Measurements from ENCODE around the gene ESRRG.

Gene ESRRG

DNA sequence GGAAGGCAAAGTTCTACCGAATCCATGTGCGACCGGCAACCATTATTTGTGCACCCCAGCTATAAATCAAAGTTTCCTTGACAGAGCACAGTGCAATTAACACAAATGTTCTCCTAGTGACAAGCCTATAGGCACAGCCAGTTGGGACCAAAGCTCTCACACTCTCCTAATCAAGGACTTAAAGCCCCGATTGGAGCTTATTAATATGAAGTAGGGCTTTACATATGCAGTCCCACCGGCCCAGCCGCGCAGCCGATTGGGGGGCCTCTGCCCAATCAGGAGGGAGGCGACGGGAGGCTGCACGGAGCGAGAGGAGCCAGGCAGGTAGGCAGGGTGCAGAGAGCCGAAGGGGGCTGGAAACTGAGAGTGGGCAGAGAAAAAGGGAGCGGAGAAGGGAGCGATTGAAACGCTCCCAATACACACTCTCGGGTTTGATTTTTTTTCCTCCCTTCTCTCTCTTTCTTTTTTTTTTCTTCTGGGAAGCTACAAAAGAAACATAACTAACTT, at the start of gene ESRRG:
Gene ESRRG (minus strand): TSS at position 156 of the 507 bp plus-strand sequence. CDS start 130 bp downstream, at position 26.
- no peak for DNase-seq (ENCODE audit: low spot score)

DNA sequence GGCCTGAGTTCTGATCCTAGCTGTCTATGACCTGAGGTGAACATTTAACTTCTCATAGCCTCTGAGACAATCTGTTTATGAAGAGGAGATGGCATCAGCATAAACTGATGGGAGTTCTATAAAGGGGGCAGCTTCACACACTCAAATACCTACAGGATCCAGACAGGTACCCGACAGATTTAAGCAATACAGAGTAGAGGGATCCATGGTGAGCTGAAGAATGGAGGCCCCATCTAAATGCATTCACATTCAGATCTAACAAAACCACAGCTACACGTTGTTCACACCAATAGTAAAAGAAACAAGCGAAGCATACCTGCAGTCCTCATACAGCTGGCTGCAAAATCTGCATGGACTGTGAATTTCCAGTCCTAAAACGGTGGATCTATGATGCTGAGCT, 48.7 kb upstream of the ESRRG start:
- no peak for DNase-seq (ENCODE audit: low spot score)

DNA sequence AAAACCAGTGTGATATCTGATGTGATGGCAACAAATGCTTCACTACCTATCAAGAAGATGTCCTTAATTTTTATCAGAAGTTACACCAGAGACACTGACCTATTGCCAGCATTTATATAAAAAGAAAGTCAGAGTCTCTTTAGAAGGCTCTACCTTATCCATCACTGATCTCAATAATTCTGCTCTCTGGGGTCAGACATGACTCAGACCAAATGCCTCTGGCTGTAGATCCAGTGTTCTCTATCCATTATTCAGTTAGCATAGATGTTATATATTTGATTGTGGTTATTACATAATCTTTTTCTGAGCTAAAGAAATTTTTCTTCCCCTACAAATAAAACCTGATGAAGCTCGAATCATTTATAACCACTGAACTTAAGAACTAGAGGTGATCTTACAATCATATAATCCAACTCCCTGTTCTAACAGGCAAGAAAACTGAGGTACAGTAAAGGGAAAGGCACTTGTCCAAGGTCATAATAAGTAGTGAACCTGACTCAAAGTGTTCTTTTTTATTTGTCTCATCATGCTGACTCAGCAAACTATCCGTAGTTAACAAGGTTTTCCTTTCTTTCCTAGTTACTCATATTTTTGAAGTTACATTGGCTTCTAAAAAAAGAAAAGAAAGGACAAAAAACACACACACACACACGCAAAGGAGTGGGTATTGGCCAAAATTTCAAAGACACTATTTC, 43.6 kb upstream of the ESRRG start:
- DNase-seq (ENCODE audit: low spot score) = no peak

DNA sequence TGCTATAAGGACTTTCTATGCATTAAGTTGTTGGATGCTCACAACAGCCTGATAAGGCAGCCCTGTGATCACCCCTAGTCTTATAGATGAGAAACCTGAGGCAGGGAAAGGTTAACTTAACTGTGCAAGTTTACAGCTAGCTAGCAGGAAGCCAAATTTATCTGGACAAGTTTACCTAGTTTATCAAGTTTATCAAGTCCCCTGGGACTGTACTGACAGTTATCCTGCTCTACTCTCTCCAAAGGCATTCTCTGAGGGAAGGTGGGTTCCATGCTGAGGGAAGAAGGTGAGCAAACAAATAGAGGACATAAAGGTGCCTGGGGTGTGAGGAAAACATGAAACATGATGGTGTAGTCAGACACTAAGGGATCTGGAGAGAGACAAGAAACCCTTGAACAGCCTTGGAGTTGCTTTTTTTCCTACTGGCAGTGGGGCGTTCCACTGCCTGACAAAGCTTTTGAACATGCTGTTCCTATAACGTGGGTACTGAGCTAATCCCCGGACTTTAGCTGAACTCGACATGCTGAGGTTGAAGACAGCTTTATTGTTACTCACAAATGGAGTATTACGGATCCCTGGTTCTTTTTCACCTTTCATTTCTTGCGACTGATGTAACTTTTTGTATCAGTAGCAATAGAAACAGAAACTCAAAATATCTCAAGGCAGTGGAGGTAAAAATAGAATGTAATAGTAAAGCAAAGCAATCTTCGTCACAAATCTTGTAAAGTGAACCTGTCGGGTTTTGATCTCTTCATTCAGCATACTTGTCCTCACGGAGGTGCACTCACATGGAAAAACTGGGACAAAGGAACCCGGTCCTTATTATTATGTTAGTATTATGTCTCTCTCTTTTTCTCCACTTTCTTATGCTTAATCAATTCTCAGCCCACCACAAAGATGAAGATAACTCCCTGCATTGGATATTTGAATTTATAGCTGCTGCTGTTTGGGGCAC, 42.4 kb upstream of the ESRRG start:
- DNase-seq (ENCODE audit: low spot score) = no peak

DNA sequence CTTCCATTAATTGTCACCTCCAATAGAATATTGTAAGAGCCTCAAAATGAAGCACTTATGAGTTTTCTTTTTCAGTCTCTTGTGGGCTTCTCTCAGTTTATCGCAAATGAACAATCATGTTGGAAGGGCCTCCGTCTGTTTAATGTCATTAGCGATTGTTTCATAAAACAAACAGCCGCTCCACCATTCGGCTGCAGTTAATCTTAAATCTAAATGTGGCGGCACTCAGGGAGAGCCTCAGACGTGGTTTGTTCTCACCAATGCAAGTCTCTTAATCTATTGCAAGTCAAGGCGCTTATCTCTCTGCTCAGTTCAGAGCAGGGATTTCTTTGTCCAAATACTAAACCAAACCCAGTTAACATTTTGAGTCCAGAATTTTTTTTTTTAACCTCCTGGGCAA, 34.9 kb upstream of the ESRRG start:
- no peak for DNase-seq (ENCODE audit: low spot score)

DNA sequence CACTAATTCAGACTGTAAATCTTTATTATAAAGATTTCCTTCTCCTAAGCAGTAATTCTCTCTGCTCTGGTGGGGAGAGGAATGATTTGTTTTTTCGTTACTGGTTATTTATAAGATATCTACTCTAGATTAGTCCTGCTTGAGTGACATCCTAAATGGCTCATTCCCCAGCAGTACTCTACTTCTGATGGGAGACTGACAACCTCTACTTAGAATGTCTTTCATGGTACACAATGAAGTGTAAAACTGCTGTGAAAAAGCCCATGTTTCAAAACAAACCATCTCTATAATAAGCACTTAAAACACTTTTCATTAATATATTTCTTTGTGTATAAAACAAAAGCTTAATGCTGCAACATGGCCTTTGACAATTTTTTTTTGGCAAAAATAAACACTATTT, 33.9 kb upstream of the ESRRG start:
- no peak for DNase-seq (ENCODE audit: low spot score)

DNA sequence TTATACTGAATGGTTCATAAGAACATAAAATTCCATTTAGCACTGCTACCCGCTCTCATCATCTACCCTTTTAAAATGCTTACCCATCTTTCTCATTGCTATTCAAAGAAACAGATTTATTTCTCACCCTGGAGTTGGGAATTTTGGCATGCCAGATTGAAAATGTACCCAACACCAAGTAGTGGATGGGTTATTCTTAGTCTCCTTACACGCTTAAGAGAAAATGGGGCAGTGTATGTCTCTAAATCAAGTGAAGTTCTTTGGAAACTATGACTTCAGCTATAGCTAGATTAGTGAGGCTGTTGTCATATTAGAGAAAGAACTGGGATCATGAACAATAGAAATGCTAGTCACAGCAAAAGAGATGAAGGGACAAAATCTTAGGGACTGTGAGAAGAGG, 27.7 kb upstream of the ESRRG start:
- DNase-seq (ENCODE audit: low spot score) = no peak

DNA sequence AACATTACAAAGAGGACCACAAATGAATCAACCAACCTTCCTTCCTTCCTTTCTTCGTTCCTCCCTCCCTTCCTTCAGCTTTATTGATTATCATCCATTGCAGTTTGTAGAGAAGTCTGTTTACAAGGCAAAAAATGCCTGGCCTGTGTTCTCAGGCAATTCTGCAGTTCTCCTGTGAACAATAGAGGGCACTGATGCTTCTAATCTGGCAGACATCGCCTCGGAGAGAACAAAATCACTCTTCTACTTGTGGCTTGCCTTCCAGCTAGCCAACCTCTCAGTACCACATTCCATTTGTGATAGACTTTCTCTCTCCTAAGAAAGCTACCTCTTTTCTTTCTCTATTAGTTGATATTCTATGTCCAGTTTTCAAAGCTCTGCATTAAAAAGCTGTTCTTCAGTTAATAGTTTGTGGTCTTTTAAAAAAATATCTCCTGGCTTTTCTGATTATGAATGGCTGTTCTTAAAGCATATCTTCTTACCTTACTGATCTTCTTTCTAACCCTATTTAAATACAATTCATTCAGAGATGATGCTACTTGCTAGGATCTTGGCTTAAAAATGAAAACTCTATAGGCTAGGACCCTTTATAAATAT, 26.9 kb upstream of the ESRRG start:
- DNase-seq (ENCODE audit: low spot score) = no peak

DNA sequence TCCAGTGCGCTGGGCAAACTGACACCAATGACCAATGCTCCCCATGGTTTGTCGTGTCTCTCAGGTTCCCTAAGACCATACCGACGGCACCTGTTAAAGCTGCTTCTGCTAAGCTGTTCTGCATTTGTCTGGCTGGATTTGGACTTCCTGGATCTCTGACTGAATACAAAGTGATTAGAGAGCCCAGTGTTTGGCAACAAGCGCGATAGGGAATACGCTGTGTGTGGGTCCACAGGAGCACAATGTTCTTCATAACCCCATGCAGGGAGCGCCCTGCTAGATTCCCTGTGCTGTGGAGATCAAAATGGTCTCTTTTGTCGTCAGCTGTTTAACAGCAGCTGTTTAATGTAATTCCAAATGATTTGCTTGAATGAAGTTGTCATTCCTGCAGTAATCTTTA, 26.0 kb upstream of the ESRRG start:
- no peak for DNase-seq (ENCODE audit: low spot score)

DNA sequence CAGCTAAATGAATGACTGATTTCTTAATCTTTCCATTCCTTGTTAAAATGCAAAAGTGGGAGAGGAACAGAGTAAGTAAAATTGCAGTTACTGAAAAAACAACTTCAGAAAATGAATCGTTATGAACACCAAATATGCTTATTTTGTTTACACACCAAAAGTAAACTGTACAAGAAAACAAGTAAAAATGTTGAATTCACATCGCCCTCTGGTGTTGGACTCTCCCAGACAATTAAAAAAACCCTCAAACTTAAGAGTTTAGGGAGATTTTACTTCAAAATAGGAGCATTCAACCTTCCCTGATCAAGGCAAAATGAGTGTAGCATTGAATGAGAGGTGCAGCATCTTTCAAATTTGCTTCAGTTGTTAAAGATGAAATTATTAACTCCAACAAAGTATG, 19.4 kb upstream of the ESRRG start:
- no peak for DNase-seq (ENCODE audit: low spot score)

DNA sequence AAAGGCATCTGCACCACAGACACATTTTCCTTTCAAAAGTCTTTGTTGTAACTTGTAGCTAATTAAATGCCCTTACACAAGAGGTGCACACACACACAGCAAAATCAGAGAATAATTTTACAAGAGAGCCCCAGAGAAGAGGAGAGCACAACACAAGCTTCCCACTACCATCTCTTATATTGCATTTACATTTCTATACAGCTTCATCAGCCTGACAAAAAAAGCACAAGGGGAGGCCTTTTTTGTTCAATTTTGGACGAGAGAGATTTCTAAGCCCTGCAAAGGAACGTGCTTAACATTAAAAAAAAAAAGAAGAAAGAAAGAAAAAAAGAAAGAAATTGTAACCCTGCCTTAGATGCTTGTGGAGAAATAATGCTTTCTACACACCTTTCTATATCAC, 17.1 kb upstream of the ESRRG start:
- no peak for DNase-seq (ENCODE audit: low spot score)

DNA sequence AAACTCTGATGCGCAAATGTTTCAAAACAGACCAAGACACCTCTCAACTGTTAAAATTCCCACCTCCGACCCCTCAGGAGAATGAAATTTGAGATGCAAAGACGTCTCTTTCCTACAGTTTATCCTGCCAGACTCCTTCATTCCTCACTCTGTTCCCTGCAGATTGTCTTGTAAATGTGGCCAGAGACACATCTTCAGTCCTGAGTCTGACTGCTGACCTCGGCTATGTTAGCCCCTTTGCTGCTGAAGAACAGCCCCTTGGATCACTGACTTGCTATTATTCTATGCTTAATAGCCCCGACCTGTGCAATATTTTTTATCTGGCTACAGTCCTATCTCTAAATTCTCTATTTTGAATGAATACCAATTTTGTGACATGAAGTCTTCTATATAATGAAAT, 16.6 kb upstream of the ESRRG start:
- DNase-seq (ENCODE audit: low spot score) = no peak

DNA sequence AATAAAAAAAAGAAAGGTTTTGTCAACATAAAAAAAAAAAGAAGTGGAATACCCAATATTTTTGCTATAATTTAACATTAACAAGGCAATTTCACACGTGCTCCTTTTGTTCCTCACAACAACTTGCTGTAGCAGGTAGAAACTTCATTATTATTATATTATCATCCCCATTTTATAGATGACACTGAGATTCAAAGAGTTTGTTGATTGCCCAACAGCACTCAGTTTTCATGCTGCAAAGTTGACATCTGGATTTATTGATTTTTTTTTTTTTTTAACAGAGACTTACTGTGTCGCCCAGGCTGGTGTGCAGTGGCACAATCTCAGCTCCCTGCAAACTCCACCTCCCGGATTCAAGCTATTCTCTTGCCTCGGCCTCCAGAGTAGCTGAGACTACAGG, 8.9 kb upstream of the ESRRG start:
- DNase-seq (ENCODE audit: low spot score) = no peak

DNA sequence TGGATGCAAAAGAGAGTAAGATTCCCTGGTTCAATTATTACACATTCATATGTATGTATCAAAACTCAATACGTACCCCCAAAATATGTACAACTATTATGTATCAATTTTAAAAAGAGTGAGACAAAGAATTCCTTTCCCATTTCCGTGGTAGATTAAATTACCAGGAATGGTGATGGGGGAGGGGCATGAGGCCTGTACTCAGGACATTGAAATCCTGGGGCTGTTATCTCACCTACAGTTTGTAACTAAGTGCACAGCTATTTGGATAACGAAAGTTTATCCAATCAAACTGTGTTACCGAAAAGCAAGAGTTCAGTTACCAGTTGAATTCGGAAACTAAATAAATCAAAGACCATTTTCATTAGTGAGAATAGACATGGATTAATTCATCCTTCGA, 8.3 kb upstream of the ESRRG start:
- DNase-seq (ENCODE audit: low spot score) = no peak

DNA sequence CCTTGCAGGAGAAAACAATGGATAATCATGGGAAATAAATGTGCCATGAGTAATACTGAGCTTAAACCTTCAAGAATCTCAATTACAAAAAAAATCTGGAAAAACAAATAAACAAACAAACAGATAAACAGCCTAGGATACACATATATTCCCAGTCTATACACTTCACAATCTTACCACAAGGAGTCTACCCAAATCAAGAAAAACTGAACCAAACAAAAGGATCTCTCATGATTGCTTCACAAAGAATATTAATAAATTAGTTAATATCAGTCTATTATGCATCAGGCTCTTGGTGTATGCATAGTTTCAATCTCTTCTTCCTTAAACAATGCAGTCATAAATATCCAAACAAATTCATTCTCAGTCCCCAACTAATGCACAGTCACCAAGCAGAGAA, 3.2 kb upstream of the ESRRG start:
- no peak for DNase-seq (ENCODE audit: low spot score)

DNA sequence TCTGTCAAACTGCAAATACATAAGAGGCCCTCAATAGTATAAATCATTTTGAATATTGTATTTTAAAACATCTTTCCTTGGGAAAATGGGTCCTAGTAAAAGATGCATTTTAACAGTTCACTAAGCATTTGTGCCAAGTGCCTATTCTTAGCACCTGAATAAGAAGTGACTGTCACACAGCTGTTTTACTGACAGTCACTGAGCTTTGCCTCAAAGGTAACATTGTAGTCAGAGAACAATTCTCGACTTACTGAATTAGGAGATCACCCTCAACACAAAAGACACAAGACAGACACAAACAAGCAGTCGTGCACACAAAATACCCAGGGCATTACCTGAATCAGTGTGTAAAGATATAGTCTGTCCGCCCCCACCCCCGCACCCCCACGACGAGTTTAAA, 408 bp downstream of the ESRRG start:
- no peak for DNase-seq (ENCODE audit: low spot score)

DNA sequence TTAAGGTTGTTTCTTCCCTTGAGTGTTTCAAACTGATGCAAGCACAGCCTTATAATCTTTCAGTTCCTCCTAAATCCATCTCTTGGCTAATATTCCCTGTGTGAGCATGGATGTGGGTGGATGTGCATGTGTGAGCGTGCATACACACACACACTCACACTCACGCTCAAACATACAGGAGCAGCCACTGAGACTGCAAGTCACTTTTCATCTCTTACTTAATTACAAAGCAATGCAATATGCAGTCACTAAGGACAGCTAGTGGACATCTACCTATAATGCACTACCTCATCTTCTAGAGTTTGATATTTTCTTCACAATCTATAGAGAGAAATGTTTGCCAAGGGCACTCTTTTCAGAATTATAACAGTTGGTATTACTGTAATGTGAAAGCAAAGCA, 1.4 kb downstream of the ESRRG start:
- DNase-seq (ENCODE audit: low spot score) = no peak

DNA sequence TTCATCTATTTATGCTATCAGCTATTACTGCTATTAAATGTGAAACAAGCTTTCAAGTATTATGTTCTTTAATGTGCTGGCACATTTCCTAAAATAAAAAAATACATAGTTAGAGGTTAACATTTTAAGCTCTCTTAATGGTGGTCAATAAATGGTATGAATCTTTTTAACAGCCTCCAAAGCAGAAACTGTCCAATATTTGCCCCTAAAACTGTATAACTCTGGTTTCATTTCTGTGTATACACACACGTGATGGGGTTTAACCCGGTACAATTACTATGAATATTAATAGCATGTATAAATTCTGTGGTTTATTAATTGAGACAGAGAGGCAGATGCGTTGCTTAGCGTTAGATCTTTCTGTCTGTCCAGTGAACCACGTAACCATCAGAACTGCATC, 2.2 kb downstream of the ESRRG start:
- DNase-seq (ENCODE audit: low spot score) = no peak

DNA sequence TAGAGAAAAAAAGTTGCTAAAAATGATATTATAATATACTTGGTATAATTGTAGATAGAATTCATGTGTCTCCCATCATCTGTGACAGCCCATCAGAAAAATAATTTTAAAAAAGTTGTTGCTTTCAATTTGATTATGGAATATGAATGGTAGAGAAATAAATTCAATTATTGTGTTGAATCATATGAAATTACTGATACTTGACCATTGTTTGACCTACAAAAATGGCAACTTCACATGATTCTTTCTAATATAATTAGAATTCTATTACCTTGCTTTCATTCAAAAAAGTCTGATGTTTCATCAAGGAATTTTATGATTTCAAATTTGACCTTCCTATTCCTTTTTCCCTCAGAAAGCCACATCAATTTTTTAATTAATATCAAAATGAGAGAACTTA, 11.5 kb downstream of the ESRRG start:
- DNase-seq (ENCODE audit: low spot score) = no peak

DNA sequence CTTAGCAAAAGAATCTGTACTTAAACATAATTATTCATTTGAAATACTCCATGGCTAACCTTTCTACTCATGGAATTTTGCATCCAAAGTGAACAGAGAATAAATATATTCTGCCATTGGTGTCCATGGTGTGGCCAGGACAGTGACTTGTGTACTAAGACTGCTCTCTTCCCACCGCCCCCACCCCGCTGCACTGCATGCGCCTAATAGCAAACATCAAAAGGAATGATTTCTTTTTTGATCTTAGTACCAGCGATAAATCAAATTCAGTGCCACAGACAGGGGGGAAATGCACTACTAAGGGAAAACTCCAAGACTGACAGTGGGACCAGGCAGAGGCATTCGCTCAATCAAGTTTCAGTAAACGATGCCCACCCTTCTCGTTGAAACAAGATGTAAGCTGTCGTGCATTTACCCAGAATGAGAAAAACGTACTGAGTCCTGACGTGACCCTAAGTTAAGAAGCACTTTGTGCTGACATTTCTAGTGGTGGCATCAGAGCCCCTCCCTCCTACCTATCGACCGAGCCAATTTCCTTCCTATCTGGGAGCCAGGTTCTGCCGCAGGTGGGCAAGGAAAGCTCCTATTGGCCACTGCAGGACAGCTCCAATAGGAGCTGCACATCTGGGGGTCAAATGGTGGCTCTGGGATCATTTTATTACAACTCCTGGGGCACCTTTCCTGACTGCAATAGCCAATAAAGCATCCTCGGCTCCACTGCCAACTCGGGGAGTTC, 12.5 kb downstream of the ESRRG start:
- DNase-seq (ENCODE audit: low spot score) = no peak

DNA sequence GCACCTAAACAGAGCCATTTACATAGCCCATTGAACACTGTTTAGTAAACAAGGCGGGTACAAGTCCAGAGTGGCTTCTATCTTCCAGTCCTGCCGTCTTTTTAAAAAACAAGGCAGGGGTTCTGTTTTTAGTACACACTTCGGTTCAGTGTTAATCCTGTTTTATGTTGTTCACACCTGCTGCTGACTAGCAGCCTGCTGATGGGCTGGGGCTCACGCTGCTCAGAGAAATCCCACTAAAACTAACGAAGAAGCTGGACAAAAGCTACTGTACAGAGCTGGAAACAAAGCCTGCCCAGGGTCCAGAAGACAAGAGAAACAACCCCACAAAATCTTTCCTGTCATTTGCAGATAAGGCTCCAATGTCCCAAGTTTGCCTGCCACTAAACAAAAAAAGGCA, 13.2 kb downstream of the ESRRG start:
- no peak for DNase-seq (ENCODE audit: low spot score)

DNA sequence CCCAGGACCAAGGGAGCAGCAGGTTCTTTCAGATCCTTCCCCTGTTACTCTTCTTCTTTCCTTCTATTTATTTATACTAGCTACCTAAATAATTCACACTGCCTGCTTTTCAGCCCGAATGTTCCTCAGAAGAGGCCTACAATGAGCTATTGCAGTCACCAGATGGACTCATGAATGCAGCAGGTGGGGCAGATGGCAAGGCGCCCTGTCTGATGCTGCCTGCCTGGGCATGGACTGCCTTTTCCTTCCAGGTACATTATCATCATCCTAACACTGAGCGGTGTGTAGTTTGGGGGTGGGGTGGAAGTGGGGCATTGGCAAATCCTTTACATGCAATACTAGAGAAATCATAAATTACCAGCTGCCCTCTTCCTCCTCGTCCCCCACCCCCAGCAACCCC, 17.6 kb downstream of the ESRRG start:
- DNase-seq (ENCODE audit: low spot score) = no peak

All from hematopoietic multipotent progenitor cell treated with erythropoietin and hydrocortisone succinate and interleukin-3 and kit ligand, for 17 days (in vitro differentiated cells).